Measurements from ENCODE around the gene FAM186B.

DNA sequence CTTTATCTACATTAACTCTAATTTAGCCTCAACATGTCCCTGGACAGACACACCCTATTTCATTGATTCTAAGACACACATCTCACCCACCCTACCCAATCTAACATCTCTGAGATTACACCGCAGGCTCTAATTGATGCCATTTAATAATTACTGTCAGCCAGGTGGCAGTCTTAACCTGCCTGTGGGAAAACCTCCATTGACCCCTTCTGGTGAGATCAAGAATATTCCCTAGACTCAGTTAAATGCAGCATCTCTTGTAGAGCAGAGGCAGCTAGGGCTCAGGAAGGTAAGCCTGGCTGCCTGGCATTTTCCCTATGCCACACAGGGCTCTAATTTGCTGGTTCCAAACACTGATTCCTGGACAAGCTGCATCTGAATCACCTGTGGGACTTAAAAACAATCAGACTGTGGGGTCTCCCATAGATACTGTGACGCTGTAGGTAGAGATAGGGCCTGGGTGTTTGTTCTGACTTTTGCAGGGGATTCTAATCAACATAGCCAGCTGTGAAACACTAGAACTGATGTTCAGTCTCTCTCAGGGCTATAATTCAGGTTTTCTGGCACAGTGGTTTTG, 51.8 kb downstream of the FAM186B start:
- TF ChIP-seq CTCF (IDR thresholded peaks at IDR 0.05 in 4 of 5, conservative IDR thresholded peaks at IDR 0.05 in 1 of 5), result peak in 3 of 5 experiments; percentile 7 to 39 (median 15)
- no peak for TF ChIP-seq POLR2A (IDR thresholded peaks at IDR 0.05)

Data from gastrocnemius medialis (tissue), 4 donors.